ENCODE measurements around the gene ZNF74.

DNA sequence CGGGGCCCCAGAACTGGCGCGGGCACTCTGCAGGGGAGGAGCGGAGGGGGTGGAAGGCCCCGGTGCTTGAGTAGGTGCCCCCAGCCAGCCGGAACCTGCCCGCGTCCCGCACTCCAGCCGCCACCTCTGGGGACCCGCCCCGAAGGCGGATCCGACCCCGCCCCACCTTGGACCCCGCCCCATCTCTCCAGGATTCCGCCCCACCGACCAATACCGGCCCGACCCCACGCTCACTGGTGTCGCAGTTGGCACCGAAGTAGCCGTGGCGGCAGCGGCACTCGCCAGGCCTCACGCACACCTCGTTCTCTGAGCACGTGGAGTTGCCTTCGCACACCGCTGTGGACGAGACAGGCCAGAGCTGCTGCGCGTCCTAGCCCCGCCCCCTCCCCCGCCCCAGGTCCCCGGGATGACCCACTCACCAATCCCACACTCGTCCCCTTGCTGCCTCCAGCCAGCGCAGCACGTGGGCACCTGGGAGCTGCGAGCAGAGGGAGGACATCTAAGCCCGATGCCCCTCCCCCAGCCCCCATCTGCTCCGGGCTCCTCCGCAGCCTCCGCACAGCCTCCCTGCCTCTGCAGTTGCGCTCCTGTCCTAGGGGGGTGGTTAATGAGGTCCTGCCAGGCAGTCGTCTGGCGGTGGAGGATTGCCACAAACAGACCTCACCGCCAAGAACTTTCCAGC, 37.7 kb downstream of the ZNF74 start:
- TF ChIP-seq, protein P1, sequence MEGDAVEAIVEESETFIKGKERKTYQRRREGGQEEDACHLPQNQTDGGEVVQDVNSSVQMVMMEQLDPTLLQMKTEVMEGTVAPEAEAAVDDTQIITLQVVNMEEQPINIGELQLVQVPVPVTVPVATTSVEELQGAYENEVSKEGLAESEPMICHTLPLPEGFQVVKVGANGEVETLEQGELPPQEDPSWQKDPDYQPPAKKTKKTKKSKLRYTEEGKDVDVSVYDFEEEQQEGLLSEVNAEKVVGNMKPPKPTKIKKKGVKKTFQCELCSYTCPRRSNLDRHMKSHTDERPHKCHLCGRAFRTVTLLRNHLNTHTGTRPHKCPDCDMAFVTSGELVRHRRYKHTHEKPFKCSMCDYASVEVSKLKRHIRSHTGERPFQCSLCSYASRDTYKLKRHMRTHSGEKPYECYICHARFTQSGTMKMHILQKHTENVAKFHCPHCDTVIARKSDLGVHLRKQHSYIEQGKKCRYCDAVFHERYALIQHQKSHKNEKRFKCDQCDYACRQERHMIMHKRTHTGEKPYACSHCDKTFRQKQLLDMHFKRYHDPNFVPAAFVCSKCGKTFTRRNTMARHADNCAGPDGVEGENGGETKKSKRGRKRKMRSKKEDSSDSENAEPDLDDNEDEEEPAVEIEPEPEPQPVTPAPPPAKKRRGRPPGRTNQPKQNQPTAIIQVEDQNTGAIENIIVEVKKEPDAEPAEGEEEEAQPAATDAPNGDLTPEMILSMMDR (conservative IDR thresholded peaks at IDR 0.05), result no peak
- TF ChIP-seq EZH2 (IDR thresholded peaks at IDR 0.05; ENCODE audit: low read depth), result no peak

Data from PC-9 (cell line).